MM.1S (cell line): Measurements from ENCODE around the gene IL2RA.
"Not testable (repeated sequence)": the region's sequence is repeated elsewhere in the genome, so short reads cannot be mapped to it uniquely, and the experiment has no call there.

Experiments used
- DNase-seq: peaks from one replicate; pipeline ENCODE4 v3.0.0-alpha.2; 2015
- H2AFZ ChIP-seq: fragments of 300-600 bp; sonication (generic); 2 replicates; pipeline ENCODE4 v1.6.0; 2016; ENCODE audit warnings: antibody characterized with exemption, low read length
- H3F3A ChIP-seq: fragments of 300-600 bp; sonication (generic); 2 replicates; pipeline ENCODE4 v1.6.1; 2016; ENCODE audit warnings: mild to moderate bottlenecking, antibody characterized with exemption, low read length, moderate library complexity, mixed read lengths; ENCODE audit not compliant: insufficient read depth
- H3K27ac ChIP-seq: fragments of 300-600 bp; sonication (generic); 2 replicates; pipeline ENCODE4 v1.5.1; 2016; ENCODE audit warnings: mild to moderate bottlenecking, low read length
- H3K27me3 ChIP-seq: fragments of 300-600 bp; sonication (generic); replicated peaks from 2 replicates; pipeline ENCODE4 v1.6.0; 2016; ENCODE audit warnings: low read length; ENCODE audit not compliant: insufficient read depth
- H3K36me3 ChIP-seq: fragments of 300-600 bp; sonication (generic); replicated peaks from 2 replicates; pipeline ENCODE4 v1.6.1; 2016; ENCODE audit warnings: mild to moderate bottlenecking, low read length, mixed read lengths; ENCODE audit not compliant: insufficient read depth
- H3K4me1 ChIP-seq: fragments of 300-600 bp; sonication (generic); 2 replicates; pipeline ENCODE4 v1.6.1; 2016; ENCODE audit warnings: low read length, mixed read lengths
- H3K4me2 ChIP-seq: fragments of 300-600 bp; sonication (generic); 2 replicates; pipeline ENCODE4 v1.6.0; 2016; ENCODE audit warnings: low read depth, low read length
- H3K4me3 ChIP-seq: fragments of 300-600 bp; sonication (generic); 2 replicates; pipeline ENCODE4 v1.5.1; 2016; ENCODE audit warnings: low read length, mixed read lengths
- H3K79me2 ChIP-seq: fragments of 300-600 bp; sonication (generic); 2 replicates; pipeline ENCODE4 v1.6.1; 2016; ENCODE audit warnings: mixed run types, low read length, mixed read lengths
- H3K9ac ChIP-seq: fragments of 300-600 bp; sonication (generic); 2 replicates; pipeline ENCODE4 v1.6.1; 2016; ENCODE audit warnings: low read length, mixed read lengths
- H3K9me2 ChIP-seq: fragments of 300-600 bp; sonication (generic); replicated peaks from 2 replicates; pipeline ENCODE4 v1.6.1; 2016; ENCODE audit warnings: mild to moderate bottlenecking, low read length, mixed read lengths; ENCODE audit not compliant: insufficient read depth
- H3K9me3 ChIP-seq: fragments of 300-600 bp; sonication (generic); replicated peaks from 2 replicates; pipeline ENCODE4 v1.6.1; 2016; ENCODE audit warnings: mild to moderate bottlenecking, low read length, mixed read lengths; ENCODE audit not compliant: insufficient read depth
- H4K20me1 ChIP-seq: fragments of 300-600 bp; sonication (generic); 2 replicates; pipeline ENCODE4 v1.6.1; 2016; ENCODE audit warnings: mild to moderate bottlenecking, low read length, moderate library complexity, mixed read lengths; ENCODE audit not compliant: insufficient read depth
- CTCF ChIP-seq: fragments of 300-600 bp; sonication (generic); IDR thresholded peaks from 2 replicates; pipeline ENCODE4 v1.5.1; 2016; ENCODE audit warnings: antibody characterized with exemption, low read length, mixed read lengths
- EZH2 ChIP-seq: fragments of 300-600 bp; sonication (generic); optimal IDR thresholded peaks from 2 replicates; pipeline ENCODE3; 2017; ENCODE audit warnings: low read depth, mild to moderate bottlenecking, antibody characterized with exemption, low read length, mixed read lengths
- EZH2phosphoT487 ChIP-seq: fragments of 300-600 bp; sonication (generic); IDR thresholded peaks from 2 replicates; pipeline ENCODE4 v1.6.1; 2018; ENCODE audit warnings: antibody characterized with exemption, low read length

IL2RA gene

GRCh38 chr10:6065835-6066234 lies 3.7 kb upstream of the IL2RA start:
- peaks cover 13% of the 10 kb centered on the region for H3K4me1 ChIP-seq
- no peaks in the 10 kb centered on the region for H4K20me1 ChIP-seq
- no peak overlapping the region for H3K27ac ChIP-seq
- H3K9me3 ChIP-seq, result no peaks in the 10 kb centered on the region
- no peak overlapping the region for H2AFZ ChIP-seq
- no peak for TF ChIP-seq EZH2
- TF ChIP-seq CTCF, result no peak
- TF ChIP-seq EZH2phosphoT487, result no peak
- no peaks in the 10 kb centered on the region for H3K36me3 ChIP-seq
- H3K9me2 ChIP-seq, result no peaks in the 10 kb centered on the region
- no peak overlapping the region for H3K9ac ChIP-seq
- peaks cover 36% of the 10 kb centered on the region; the same call in 1 of the 2 replicates for H3K27me3 ChIP-seq
- H3F3A ChIP-seq, result 0 out of 2 replicates have a peak, but pooled peaks cover 5% of the 10 kb centered on the region
- H3K79me2 ChIP-seq, result no peaks in the 10 kb centered on the region
- no peak for DNase-seq
- no peak overlapping the region for H3K4me2 ChIP-seq
- H3K4me3 ChIP-seq, result no peak overlapping the region

GRCh38 chr10:6065406-6065805 lies 3.2 kb upstream of the IL2RA start:
- H4K20me1 ChIP-seq, result no peaks in the 10 kb centered on the region

GRCh38 chr10:6064726-6065125 lies 2.6 kb upstream of the IL2RA start:
- not testable (repeated sequence) for DNase-seq, H3K9me2 ChIP-seq, H3K79me2 ChIP-seq, H3F3A ChIP-seq, H3K4me2 ChIP-seq, H4K20me1 ChIP-seq, H2AFZ ChIP-seq, H3K4me3 ChIP-seq, H3K27ac ChIP-seq, H3K9me3 ChIP-seq, H3K9ac ChIP-seq, H3K36me3 ChIP-seq
- Histone ChIP-seq H3K4me1 (peaks cover 13% of the 10 kb centered on the region), H3K27me3 (peaks cover 43% of the 10 kb centered on the region; the same call in 1 of the 2 replicates)

More at GRCh38 chr10:6065406-6065805, 3.2 kb upstream of the IL2RA start:
- no peaks in the 10 kb centered on the region for H3K79me2 ChIP-seq
- no peak for TF ChIP-seq EZH2phosphoT487
- no peak for TF ChIP-seq CTCF
- TF ChIP-seq EZH2, result no peak
- no peak overlapping the region for H2AFZ ChIP-seq
- H3K4me3 ChIP-seq, result no peak overlapping the region
- H3K27ac ChIP-seq, result no peak overlapping the region
- 0 out of 2 replicates have a peak, but pooled peaks cover 5% of the 10 kb centered on the region for H3F3A ChIP-seq
- DNase-seq, result no peak
- no peak overlapping the region for H3K4me2 ChIP-seq
- no peak overlapping the region for H3K9ac ChIP-seq
- peaks cover 13% of the 10 kb centered on the region for H3K4me1 ChIP-seq
- H3K9me2 ChIP-seq, result no peaks in the 10 kb centered on the region
- H3K27me3 ChIP-seq, result peaks cover 38% of the 10 kb centered on the region; the same call in 1 of the 2 replicates
- no peaks in the 10 kb centered on the region for H3K9me3 ChIP-seq
- H3K36me3 ChIP-seq, result no peaks in the 10 kb centered on the region

GRCh38 chr10:6064119-6064518 lies 2.0 kb upstream of the IL2RA start:
- TF ChIP-seq EZH2, result no peak
- no peak for TF ChIP-seq EZH2phosphoT487
- TF ChIP-seq CTCF, result no peak
- Histone ChIP-seq H2AFZ (no peak overlapping the region), H3K4me1 (peaks cover 7% of the 10 kb centered on the region), H3K9me3 (no peaks in the 10 kb centered on the region), H3K4me2 (no peak overlapping the region), H3K27ac (no peak overlapping the region), H3K27me3 (peaks cover 47% of the 10 kb centered on the region), H3K79me2 (no peaks in the 10 kb centered on the region), H3K4me3 (no peak overlapping the region), H3F3A (0 out of 2 replicates have a peak, but pooled peaks cover 5% of the 10 kb centered on the region), H3K9ac (no peak overlapping the region), H3K9me2 (no peaks in the 10 kb centered on the region), H3K36me3 (no peaks in the 10 kb centered on the region), H4K20me1 (no peaks in the 10 kb centered on the region)
- no peak for DNase-seq
